ENCODE measurements around the gene GUCY1A1. TPM values are rescaled to one million over a fixed set of nuclear protein-coding genes. Genes with fewer than 3 reads are reported as not detected.

GUCY1A1 gene
- total and polyA plus RNA-seq, 2 of the 4 experiments (the other 2 are of a cell fraction), result 0.19 to 0.54 TPM

GRCh38 chr4:155701827-155702226 is 35.2 kb downstream of the GUCY1A1 start:
- Histone ChIP-seq H2BK15ac (ENCODE audit: low read depth, low read length) (no peak overlapping the region), H2AFZ (replicated peaks; ENCODE audit: low read length, poor library complexity) (no peak overlapping the region), H3K4me2 (ENCODE audit: low read depth, low read length) (no peak overlapping the region), H3K18ac (ENCODE audit: low read depth, low read length) (no peak overlapping the region), H3K27ac (ENCODE audit: insufficient read depth, low read length) (no peak overlapping the region), H3K27me3 (ENCODE audit: control insufficient read depth, insufficient read depth, low read length) (peaks cover 2% of the 10 kb centered on the region; the same call in 1 of the 2 replicates), H3K14ac (replicated peaks; ENCODE audit: low read depth, low read length) (no peak overlapping the region), H3K4me3 (ENCODE audit: insufficient read depth, low read depth, low read length) (no peak overlapping the region), H3K4me1 (ENCODE audit: control insufficient read depth, insufficient read depth, low read length) (0 out of 2 replicates have a peak, but pooled peaks cover 1% of the 10 kb centered on the region), H2BK20ac (ENCODE audit: low read depth, low read length) (no peak overlapping the region), H3K9me1 (ENCODE audit: insufficient read depth, low read length) (no peaks in the 10 kb centered on the region), H2AK9ac (replicated peaks; ENCODE audit: low read depth, low read length, poor library complexity) (no peak overlapping the region), H3K56ac (ENCODE audit: extremely low read depth, insufficient read depth, low read length) (no peak overlapping the region), H3K9me3 (ENCODE audit: control insufficient read depth, insufficient read depth, low read length) (peaks cover 9% of the 10 kb centered on the region), H4K91ac (ENCODE audit: insufficient read depth, low read depth, low read length) (no peak overlapping the region), H2AK5ac (ENCODE audit: low read depth, low read length) (no peak overlapping the region), H4K8ac (ENCODE audit: low read depth in 2 of 2, low read length in 2 of 2) (no peak overlapping the region), H4K20me1 (ENCODE audit: insufficient read depth, low read length) (no peaks in the 10 kb centered on the region), H3K79me1 (ENCODE audit: low read depth in 1 of 2, low read length in 2 of 2) (no peaks in the 10 kb centered on the region), H3K36me3 (ENCODE audit: control insufficient read depth, insufficient read depth, low read length) (no peaks in the 10 kb centered on the region), H3K4ac (ENCODE audit: low read depth, low read length) (no peak overlapping the region), H4K5ac (ENCODE audit: low read depth, low read length) (no peak overlapping the region), H3K9ac (ENCODE audit: low read depth, low read length) (no peak overlapping the region), H3K23ac (ENCODE audit: low read depth, low read length) (no peak overlapping the region), H2BK5ac (ENCODE audit: low read depth, low read length, poor library complexity, severe bottlenecking) (no peak overlapping the region), H2BK120ac (ENCODE audit: low read depth, low read length) (no peak overlapping the region)
- ATAC-seq (ENCODE audit: low read depth) (no peak), DNase-seq (no peak)
- ChIA-PET POLR2A (ENCODE audit: unreplicated experiment) (no interaction called here), CTCF (interaction anchor here (0.6 to 1.3 kb wide), 3 partner anchors 10 to 35 kb away, joined by 3 read pairs; no protein-coding TSS in a partner anchor)
- BruUV-seq (replicated peaks), result no TSS peak
- in situ Hi-C loops (cut with MboI; ENCODE audit: low sequenced_read_pairs), result no loop called here
- intact Hi-C loops (cut with micrococcal nuclease), result no loop called here
- dilution Hi-C loops (cut with HindIII; ENCODE audit: low sequenced_read_pairs, unreplicated experiment), result no loop called here
- TF ChIP-seq CTCF (conservative IDR thresholded peaks at IDR 0.05; ENCODE audit: low read depth, low read length), result no peak
- no peak for TF ChIP-seq FOS (IDR thresholded peaks at IDR 0.05; ENCODE audit: low read depth, low read length)
- no peak for TF ChIP-seq RAD21 (IDR thresholded peaks at IDR 0.05; ENCODE audit: low read length)
- TF ChIP-seq CEBPB (IDR thresholded peaks at IDR 0.05; ENCODE audit: low read depth, low read length), result no peak
- TF ChIP-seq SMC3 (IDR thresholded peaks at IDR 0.05; ENCODE audit: low read depth, low read length), result no peak
- TF ChIP-seq RFX5 (IDR thresholded peaks at IDR 0.05; ENCODE audit: low read depth, low read length), result no peak
- TF ChIP-seq CHD1 (IDR thresholded peaks at IDR 0.05; ENCODE audit: low read depth, low read length), result no peak
- TF ChIP-seq MXI1 (IDR thresholded peaks at IDR 0.05; ENCODE audit: borderline replicate concordance, low read depth, low read length), result no peak
- no peak for TF ChIP-seq USF2 (IDR thresholded peaks at IDR 0.05; ENCODE audit: low read depth, low read length)
- no peak for TF ChIP-seq RCOR1 (IDR thresholded peaks at IDR 0.05; ENCODE audit: insufficient replicate concordance, low read length)
- TF ChIP-seq ELK1 (IDR thresholded peaks at IDR 0.05; ENCODE audit: borderline replicate concordance, low read depth, low read length), result no peak
- TF ChIP-seq POLR2A (IDR thresholded peaks at IDR 0.05; ENCODE audit: low read depth, low read length), result no peak
- no peak for TF ChIP-seq MAFK (IDR thresholded peaks at IDR 0.05; ENCODE audit: low read depth, low read length)
- TF ChIP-seq NFE2L2 (IDR thresholded peaks at IDR 0.05; ENCODE audit: low read depth, low read length), result no peak
- TF ChIP-seq BHLHE40 (IDR thresholded peaks at IDR 0.05; ENCODE audit: low read depth, low read length), result no peak
- TF ChIP-seq MAZ (IDR thresholded peaks at IDR 0.05; ENCODE audit: borderline replicate concordance, low read depth, low read length), result no peak
- no CpG with 5 or more reads among the region's 2 CpGs for WGBS, 2 experiments (ENCODE audit: extremely low coverage in 2 of 2, insufficient read length in 1 of 2)
